AG04450 (cell line): Measurements from ENCODE around the gene PERM1. TPM values are rescaled to one million over a fixed set of nuclear protein-coding genes. Genes with fewer than 3 reads are reported as not detected.
"Not testable (repeated sequence)": the region's sequence is repeated elsewhere in the genome, so short reads cannot be mapped to it uniquely, and the experiment has no call there.

Experiments
- CTCF ChIA-PET: fragments of 300-600, 350-600 bp; formaldehyde crosslinking; extraction: SDS; loops from one replicate; lab custom pipeline; 2022; ENCODE audit warnings: antibody characterized with exemption, inconsistent platforms; lab: Charles Lee
- POLR2A ChIA-PET: fragments of 350-600 bp; formaldehyde crosslinking; extraction: SDS; loops from one replicate; lab custom pipeline; 2021; ENCODE audit warnings: antibody characterized with exemption, inconsistent platforms; lab: Yijun Ruan, JAX
- DNase-seq: peaks from one replicate; pipeline ENCODE4 v3.0.0-alpha.2; 2011; ENCODE audit warnings: low read depth, low spot score
- H3K27ac ChIP-seq: one replicate; pipeline ENCODE4 v1.5.1; 2012; ENCODE audit warnings: low read depth, low read length, control low read depth
- H3K27me3 ChIP-seq: one replicate; pipeline ENCODE4 v1.6.0; 2012; ENCODE audit warnings: low read length; ENCODE audit not compliant: control insufficient read depth, insufficient read depth
- H3K4me3 ChIP-seq: 2 replicates; pipeline ENCODE4 v1.5.1; 2011; ENCODE audit warnings: mild to moderate bottlenecking, low read depth, low read length, control low read depth
- H3K9me3 ChIP-seq: 2 replicates; pipeline ENCODE4 v1.5.1; 2012; ENCODE audit warnings: low read length; ENCODE audit not compliant: control insufficient read depth, insufficient read depth
- polyA minus RNA-seq: library from RNA; depleted of rRNA, polyadenylated mRNA; stranded (reverse); fragments of >200 nt; gene quantifications from 2 replicates; pipeline ENCODE4 v1.2.3, GENCODE V29; 2011; rRNA and poly(A)+ RNA removed
- polyA plus RNA-seq: library from polyadenylated mRNA; depleted of rRNA; stranded (reverse); fragments of >200 nt; gene quantifications from 2 replicates; pipeline ENCODE4 v1.2.3, GENCODE V29; 2011; rRNA removed
- TF ChIP-seq, protein P1 (sequence below): IDR thresholded peaks from 2 replicates; pipeline ENCODE4 v1.5.1; 2011; ENCODE audit warnings: low read depth, low read length, control low read depth, inconsistent platforms

Gene PERM1, protein sequence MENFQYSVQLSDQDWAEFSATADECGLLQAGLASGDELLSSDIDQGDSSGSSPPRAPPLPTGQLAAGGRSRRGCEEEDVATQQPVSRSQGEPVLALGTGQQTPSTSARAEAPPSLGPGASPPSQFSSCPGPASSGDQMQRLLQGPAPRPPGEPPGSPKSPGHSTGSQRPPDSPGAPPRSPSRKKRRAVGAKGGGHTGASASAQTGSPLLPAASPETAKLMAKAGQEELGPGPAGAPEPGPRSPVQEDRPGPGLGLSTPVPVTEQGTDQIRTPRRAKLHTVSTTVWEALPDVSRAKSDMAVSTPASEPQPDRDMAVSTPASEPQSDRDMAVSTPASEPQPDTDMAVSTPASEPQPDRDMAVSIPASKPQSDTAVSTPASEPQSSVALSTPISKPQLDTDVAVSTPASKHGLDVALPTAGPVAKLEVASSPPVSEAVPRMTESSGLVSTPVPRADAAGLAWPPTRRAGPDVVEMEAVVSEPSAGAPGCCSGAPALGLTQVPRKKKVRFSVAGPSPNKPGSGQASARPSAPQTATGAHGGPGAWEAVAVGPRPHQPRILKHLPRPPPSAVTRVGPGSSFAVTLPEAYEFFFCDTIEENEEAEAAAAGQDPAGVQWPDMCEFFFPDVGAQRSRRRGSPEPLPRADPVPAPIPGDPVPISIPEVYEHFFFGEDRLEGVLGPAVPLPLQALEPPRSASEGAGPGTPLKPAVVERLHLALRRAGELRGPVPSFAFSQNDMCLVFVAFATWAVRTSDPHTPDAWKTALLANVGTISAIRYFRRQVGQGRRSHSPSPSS
- polyA plus RNA-seq, result not detected in 2 replicates
- 0.37 TPM in 1 of 2 replicates, not detected in the other for polyA minus RNA-seq

DNA sequence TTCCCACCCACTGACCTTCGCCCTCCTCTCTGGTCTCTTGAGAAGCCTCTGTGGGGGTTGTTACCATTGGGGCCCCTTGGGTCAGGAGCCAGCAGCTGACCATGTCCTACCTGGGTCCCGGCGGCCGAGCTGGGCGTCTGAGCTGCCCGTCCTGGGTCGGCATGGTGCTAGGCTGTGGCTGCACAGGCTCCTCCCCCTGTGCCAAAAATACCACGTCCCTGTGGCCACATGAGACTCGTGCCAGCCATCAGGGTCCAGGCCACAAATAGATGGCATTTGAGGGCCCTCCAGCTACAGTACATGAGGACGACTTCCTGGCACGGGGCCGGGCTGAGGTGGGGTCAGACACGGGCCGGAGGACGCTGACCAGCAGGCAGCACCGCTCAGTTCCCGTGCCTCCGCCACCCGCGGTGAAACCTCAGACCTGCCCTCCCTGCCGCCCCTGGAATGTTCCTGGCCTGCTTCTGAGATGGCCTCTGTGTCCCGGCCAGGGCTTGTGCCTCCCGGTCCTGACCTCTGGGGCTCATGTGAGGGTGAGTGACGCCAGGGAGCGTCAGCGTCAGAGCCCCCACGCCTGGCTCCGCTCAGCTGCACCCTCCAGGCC lies at the start of gene PERM1:
Gene PERM1, minus strand, starts transcription at position 139 of the 604 bp plus-strand sequence. CDS start 1,064 bp downstream, outside the sequence.
- no peak for DNase-seq
- CTCF ChIA-PET, result interaction anchor here (1.1 to 1.9 kb wide), 4 partner anchors 20 to 140 kb away, joined by 3 to 13 read pairs (median 4); no protein-coding TSS in a partner anchor

DNA sequence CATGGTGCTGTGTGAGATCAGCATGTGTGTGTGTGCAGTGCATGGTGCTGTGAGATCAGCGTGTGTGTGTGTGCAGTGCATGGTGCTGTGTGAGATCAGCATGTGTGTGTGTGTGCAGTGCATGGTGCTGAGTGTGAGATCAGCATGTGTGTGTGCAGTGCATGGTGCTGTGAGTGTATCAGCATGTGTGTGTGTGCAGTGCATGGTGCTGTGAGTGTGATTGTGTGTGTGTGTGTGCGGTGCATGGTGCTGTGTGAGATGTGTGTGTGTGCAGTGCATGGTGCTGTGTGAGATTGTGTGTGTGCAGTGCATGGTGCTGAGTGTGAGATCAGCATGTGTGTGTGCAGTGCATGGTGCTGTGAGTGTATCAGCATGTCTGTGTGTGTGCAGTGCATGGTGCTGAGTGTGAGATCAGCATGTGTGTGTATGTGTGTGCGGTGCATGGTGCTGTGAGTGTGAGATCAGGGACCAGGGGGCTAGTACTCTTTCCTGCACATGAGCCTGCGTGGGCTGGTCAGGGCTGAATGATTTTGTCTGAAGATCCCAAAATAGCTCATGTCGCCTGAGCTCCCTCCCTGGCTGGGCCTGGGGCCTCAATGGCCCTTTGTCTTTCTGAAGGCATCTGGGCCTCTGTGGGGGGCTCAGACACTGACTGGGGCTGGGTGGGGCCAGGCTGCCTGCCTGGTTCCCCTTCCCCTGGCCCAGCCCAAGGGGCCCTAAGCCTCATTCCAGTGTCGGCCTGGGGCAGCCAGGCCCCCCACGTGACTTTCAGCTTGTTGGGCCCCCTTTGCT lies 49.2 kb upstream of the PERM1 start:
- not testable (repeated sequence) for H3K27ac ChIP-seq, H3K4me3 ChIP-seq, H3K9me3 ChIP-seq, DNase-seq, H3K27me3 ChIP-seq
- ChIA-PET POLR2A (interaction anchor here (1.0 kb wide), 1 partner anchor 9 kb away, joined by 3 read pairs; no protein-coding TSS in a partner anchor), CTCF (interaction anchor here (1.3 to 1.5 kb wide), 2 partner anchors 29 to 33 kb away, joined by 3 to 4 read pairs; no protein-coding TSS in a partner anchor)

More for the DNA sequence above, at the start of gene PERM1:
- Histone ChIP-seq H3K27ac (no peak within 1 kb of the TSS), H3K27me3 (peaks cover 35% of the 10 kb centered on the region), H3K4me3 (no peak within 1 kb of the TSS), H3K9me3 (peaks cover 9% of the 10 kb centered on the region; the same call in 1 of the 2 replicates)
- TF ChIP-seq, protein P1, sequence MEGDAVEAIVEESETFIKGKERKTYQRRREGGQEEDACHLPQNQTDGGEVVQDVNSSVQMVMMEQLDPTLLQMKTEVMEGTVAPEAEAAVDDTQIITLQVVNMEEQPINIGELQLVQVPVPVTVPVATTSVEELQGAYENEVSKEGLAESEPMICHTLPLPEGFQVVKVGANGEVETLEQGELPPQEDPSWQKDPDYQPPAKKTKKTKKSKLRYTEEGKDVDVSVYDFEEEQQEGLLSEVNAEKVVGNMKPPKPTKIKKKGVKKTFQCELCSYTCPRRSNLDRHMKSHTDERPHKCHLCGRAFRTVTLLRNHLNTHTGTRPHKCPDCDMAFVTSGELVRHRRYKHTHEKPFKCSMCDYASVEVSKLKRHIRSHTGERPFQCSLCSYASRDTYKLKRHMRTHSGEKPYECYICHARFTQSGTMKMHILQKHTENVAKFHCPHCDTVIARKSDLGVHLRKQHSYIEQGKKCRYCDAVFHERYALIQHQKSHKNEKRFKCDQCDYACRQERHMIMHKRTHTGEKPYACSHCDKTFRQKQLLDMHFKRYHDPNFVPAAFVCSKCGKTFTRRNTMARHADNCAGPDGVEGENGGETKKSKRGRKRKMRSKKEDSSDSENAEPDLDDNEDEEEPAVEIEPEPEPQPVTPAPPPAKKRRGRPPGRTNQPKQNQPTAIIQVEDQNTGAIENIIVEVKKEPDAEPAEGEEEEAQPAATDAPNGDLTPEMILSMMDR, result no peak
- POLR2A ChIA-PET, result no interaction called here

DNA sequence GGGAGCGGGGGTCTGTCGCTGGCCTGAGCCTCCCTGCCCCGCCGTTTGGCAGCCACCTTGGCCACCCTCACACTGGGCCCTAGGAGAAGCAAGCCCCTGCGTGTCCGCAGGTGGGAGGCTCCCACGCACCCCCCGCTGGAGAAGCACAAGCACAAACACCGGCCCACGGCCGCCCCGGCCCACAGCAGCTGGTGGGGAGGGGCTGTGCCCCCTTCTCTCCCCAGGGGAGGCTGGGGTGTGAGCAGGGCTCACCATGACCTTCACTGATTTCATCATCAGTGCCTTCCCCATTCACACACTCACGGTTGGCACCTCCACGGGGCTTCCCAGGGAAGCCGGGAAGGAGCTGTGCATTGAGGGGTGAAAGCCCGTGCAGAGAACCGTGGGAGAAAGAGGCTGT lies 45.9 kb upstream of the PERM1 start:
- Histone ChIP-seq H3K9me3 (no peaks in the 10 kb centered on the region; the same call in 1 of the 2 replicates), H3K27ac (no peak overlapping the region), H3K4me3 (no peak overlapping the region), H3K27me3 (no peaks in the 10 kb centered on the region)
- TF ChIP-seq, protein P1, result no peak
- ChIA-PET POLR2A (no interaction called here), CTCF (no interaction called here)
- DNase-seq, result no peak

DNA sequence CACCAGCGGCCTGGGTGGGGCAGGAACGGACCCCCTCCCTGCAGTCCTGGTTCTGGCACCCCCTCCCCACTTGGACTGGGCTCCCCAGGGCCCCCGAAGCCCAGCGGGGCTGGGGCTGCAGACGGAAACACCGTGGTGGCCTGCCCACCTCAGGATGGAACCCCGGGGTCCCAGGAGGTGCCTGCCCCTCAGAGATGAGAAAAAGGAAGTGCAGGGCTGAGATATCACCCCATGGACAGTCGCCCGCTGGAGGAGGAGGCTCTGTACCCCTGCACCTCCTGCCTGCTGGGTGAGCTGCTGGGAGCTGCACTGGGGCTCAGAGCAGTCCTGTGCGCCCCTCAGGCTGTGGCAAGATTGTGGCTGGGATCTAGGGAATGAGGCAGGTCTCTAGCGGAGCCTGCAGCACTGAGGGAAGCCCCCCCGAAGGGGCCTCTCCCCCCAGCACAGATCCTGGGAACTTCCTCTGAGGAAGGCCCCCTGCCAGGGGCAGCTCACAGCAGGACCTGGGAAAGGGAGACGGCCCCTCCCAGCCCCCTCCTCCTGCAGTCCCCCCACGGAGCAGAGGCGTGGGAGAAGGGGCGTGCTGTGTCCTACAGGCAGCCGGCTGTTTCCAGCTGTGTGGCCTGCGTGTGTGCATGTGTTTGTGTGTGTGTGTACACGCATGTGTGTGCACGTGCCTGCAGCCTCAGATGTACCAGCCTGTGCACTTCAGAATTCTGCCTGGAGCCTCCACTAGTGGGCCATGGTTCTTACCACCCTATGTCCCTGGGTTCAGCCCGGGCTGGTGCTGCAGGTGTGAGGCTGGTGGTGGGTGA lies 44.9 kb upstream of the PERM1 start:
- DNase-seq, result no peak
- ChIA-PET POLR2A (no interaction called here), CTCF (no interaction called here)

More for the DNA sequence above, 44.9 kb upstream of the PERM1 start:
- TF ChIP-seq, protein P1, result no peak
- no peaks in the 10 kb centered on the region for H3K27me3 ChIP-seq
- no peak overlapping the region for H3K27ac ChIP-seq
- no peaks in the 10 kb centered on the region; the same call in 1 of the 2 replicates for H3K9me3 ChIP-seq
- H3K4me3 ChIP-seq, result no peak overlapping the region
